CD4-positive, alpha-beta T cell treated with Interleukin-12 subunit alpha and Interleukin-12 subunit beta, for 1 hour (primary cell): ENCODE results near the gene RAB40C.

ENCODE experiments used
- DNase-seq: peaks from one replicate; pipeline ENCODE4 v3.0.0-alpha.2; 2020

Gene RAB40C

DNA sequence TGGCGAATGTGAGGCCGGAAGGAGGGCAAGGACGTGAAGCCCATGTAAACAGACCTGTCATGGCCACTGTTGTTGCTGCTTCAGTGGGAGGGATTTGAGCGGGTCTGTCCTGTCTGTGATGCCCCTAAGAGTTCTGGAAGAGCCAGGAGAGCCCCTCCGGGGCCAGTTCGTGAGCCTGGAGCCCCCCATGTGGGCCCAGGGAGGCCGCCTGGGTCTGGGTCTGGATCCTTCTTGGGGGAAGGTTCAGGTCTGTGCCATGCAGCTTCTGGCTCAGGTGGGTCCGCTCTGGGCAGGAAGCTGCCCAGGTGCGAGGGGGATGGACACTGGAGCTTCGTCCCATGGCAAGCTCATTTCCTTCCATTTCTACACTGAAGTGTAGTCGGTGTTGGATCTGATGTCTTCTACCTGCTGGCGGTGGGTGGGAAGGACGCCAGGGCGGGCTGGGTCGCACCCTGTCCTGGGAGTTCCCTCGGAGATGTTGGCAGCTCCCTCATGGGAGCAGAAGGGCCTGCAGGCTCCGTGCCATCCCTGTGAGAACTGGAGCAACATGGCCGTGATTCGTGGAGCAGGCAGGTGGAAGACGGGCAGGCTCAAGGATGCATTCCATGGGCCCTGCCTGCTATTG is 29.7 kb downstream of the RAB40C start:
- no peak for DNase-seq

DNA sequence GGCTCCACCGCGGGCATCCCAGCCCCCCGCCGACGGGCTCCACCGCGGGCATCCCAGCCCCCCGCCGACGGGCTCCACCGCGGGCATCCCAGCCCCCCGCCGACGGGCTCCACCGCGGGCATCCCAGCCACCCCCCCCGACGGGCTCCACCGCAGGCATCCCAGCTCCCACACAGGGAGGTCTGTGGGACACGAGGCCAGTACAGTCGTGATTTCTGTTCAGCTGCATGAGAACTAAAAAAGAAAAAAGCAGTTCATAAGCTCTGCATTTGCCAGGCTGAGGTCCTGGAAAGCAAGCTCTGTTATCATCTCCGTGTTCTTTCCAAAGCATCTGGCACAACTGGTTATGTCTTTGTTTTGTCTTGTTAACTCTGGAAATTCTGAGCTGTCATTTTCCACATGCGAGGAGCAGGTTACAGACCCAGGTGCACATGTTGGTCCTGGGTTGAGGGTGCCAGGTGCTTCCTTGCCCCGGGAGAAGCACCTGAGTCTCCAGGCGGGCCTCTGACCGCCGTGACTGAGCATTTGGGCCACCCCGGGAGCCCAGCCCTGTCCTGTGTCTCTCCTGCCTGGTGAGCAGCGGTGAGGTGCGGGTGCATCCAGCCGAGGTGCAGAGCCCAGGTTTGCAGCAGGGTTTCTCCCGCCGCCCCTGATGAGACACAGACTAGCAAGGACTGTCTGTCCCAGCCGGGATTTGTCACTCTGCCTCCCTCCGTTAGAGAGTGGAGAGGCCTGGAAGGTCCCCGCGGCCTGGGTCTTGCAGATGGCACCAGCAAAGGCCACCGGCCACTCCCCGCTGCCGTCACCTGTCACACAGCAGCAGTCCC is 31.0 kb downstream of the RAB40C start:
- DNase-seq, result no peak

GRCh38 chr16:621526-622105 is 31.8 kb downstream of the RAB40C start:
- no peak for DNase-seq

- no peak for DNase-seq
These were observed 33.0 kb downstream of the RAB40C start for GRCh38 chr16:622920-623280.

DNA sequence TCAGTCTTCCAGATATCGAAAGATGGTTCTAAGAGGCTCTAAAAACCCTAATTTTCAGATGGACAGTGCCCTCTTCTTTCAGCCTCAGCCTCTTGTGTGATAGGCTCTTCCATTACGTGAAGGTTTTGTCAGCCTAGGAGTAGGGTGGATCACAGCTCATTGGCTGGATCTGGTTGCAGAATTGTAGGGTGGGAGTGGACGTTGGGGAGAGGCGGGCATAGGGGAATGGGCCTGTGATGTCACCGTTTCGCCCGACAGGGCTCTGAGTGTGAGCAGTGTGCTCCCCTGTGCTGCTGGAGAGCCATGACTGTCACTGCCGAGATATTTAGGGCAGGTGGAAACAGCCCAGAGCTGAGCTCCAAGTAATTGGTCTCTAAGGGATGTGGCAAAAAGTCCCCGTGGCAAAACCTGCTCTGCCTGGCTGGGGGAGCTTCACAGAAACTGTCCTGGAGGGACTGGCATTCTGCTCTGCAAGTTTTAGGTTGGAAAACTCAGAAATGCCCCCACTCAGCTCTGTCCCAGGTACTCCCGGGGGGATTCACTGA is 34.7 kb downstream of the RAB40C start:
- DNase-seq, result no peak

DNA sequence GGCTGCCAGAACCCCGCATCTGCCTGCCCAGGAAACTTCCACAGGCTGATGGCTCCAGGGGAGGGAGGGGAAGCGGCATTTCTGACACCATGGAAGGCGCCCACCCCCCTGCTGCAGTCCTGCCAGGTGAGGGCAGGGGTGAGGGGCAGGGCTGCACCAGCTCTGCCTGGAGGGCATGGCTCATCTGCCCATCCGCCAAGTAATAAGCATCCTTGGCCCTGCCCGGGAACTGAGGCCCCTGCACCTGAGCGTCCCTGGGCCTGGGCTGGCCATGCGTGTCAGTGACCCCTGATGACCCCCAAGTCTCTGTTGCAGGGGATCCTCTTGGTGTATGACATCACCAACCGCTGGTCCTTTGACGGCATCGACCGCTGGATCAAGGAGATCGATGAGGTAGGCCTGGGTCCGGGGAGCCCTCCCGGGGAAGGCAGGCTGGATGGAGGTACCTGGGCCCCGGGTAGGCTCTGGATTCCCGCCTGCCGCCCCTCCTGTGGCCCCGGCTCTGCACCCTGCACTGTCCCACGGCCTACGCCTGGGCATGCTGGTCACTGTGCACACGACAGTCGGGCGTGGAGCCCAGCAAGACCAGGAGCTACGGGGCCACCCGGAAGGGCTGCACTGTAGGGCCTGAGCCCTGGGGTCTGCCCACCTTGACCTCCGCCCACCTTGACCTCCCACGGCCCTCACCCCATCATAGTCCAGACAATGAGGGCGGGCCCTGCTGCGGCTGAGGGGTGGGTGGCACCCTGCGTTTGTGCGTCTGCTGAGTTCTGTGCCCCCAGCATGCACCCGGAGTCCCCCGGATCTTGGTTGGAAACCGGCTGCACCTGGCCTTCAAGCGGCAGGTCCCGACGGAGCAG is 35.5 kb downstream of the RAB40C start:
- DNase-seq, result no peak

DNA sequence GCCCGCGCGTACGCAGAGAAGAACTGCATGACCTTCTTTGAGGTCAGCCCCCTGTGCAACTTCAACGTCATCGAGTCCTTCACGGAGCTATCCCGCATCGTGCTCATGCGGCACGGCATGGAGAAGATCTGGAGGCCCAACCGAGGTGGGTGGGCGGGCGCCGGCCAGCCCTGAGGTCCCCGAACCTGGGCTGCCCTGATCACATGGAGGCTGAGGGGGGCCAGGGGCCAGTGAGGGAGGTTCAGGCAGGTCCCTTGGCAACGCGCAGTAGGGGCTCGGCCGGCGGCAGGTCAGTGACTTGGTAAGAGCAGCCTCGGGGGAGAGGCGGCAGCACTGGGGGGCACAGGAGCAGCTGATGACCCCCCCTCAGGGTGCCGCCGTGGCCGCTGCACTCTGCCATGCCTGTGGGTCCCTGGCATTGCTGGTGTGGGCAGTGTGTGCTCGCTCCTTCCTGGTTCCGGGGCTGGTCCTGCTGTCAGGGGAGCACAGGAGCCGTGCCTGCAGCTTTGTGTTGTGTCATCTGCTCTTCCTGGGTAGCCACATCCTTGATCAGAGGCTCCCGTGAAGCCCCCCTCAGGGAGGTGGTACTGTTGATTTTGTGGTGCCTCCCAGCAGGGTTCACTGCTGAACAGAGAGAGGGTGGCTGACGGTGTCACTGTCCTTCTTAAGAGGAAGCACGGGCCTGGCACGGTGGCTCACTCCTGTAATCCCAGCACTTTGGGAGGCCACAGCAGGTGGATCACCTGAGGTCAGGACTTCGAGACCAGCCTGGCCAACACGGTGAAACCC is 36.3 kb downstream of the RAB40C start:
- DNase-seq, result no peak

- no peak for DNase-seq
These were observed 37.1 kb downstream of the RAB40C start for GRCh38 chr16:626787-627453.

DNA sequence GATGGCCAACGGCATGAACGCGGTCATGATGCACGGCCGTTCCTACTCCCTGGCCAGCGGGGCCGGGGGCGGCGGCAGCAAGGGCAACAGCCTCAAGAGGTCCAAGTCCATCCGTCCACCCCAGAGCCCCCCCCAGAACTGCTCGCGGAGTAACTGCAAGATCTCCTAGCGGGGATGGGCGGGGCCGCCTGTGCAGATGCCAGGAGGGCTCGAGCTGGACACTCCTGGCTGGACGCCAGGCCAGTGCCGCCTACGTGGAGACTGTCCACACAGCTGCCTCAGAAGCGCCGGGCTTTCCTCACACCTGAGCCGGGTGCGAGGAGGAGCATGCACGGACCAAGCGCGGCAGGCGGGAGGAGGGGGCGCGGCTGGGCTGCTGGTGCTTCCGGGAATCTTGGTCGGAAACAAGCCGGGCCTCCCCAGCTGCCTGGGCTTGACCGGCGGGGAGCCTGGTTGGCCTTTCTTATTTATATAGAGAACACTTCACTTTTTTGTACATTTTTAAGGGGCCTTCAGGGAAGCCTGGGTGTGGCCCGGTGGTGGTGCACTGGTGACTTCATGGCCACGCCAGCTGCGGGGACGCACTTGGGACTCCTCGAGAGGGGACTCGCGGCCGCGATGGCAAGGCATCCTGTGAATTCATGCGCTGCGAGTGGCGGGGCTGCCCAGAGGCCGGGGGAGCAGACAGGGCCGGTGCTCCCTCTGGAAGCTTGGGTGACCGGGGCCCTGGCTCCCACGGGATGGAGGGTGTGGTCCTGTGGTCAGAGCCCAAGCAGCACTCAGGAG is 37.8 kb downstream of the RAB40C start:
- no peak for DNase-seq

GRCh38 chr16:628321-629061 is 38.6 kb downstream of the RAB40C start:
- DNase-seq, result no peak

GRCh38 chr16:629185-629832 is 39.4 kb downstream of the RAB40C start:
- DNase-seq, result no peak

- no peak for DNase-seq
These were observed 40.0 kb downstream of the RAB40C start for GRCh38 chr16:629833-630248.

DNA sequence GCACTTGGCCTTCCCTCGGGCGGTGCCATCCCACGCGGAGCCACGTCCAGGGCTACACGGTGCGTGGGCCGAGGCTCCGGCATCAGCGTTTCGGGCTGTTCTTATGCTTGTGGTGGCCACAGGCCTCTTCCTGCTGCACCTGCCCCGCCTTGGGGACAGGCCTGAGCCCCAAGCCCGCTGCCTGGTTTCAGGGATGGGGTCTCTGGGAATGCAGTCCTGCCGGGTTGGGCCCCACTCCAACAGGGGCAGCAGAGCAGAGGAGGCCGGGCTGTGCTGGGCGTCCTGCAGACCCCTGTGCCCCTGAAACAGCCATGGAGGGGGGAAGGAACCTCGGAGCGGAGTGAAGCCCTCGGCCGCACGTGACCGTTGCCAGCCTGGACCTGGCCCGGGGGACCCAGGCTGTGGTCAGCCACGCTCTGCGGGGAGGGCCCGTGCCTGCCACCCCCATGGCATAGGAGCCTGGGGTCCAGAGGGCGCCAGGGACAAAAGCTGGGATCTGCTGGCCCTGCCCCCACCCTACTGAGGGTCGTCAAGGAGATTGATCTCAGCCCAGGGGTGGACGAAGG is 40.5 kb downstream of the RAB40C start:
- DNase-seq, result no peak

DNA sequence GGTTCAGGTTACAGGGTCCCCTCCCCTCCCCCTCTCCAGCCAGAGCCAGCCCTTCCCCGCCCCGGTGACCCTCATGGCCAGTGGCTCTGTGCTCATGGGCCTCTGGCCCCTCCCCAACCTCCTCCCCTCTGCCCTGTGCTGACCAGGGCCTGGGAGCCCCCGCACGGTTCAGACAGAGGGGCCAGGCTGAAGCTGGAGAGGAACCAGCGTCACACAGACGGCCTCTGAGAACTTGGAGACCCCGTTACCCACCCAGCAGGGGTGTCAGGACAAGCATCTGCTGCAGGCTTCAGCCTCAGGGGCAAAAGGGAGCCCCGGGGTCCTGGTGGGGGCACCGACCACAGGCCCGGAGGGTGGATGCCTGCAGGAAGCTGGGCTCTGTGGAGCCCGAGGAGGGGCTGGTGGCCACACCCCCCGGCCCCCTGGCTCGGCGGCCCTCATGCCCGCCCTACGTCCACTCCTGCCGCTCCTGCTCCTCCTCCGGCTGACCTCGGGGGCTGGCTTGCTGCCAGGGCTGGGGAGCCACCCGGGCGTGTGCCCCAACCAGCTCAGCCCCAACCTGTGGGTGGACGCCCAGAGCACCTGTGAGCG is 41.0 kb downstream of the RAB40C start, which contains the start of gene WFIKKN1:
TSS of gene WFIKKN1 (plus strand) at position 171 of the 591 bp plus-strand sequence. CDS start at position 440, 269 bp downstream.
- no peak for DNase-seq

DNA sequence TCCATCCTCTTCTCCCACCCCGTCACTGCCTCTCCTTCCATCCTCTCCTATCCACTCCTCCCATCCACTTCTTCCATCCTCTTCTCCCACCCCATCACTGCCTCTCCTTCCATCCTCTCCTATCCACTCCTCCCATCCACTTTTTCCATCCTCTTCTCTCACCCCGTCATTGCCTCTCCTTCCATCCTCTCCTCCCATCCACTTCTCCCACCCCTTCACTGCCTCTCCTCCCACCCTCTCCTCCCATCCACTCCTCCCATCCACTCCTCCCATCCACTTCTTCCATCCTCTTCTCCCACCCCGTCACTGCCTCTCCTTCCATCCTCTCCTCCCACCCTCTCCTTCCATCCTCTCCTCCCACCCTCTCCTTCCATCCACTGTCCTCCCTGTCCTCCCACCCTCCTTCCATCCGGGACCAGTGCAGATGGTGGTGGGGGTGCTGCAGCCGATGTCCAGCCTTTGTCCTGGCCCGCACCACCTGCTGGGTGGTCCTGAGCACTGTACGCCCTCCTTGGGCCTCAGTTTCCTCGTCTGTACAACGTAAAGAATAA is 42.0 kb downstream of the RAB40C start:
- no peak for DNase-seq

- DNase-seq, result no peak
These were observed 42.8 kb downstream of the RAB40C start for GRCh38 chr16:632486-633335.
